ENCODE measurements around the gene TRIP12. TPM values are rescaled to one million over a fixed set of nuclear protein-coding genes. Genes with fewer than 3 reads are reported as not detected.

The TRIP12 gene
- total and polyA plus RNA-seq, 10 donors: 15.3 to 263 (median 189) TPM

- Histone ChIP-seq H3K4me3 (no peak overlapping the region), H3K4me1 (peaks cover 0 to 47% (median 4%) of the 10 kb centered on the region in 6 donors), H3K9me3 (no peaks in the 10 kb centered on the region), H3K36me3 (peaks cover 0 to 58% (median 33%) of the 10 kb centered on the region in 6 donors), H3K27ac (no peak overlapping the region), H3K27me3 (replicated peaks in 1 of 7) (no peaks in the 10 kb centered on the region)
- no peak for DNase-seq
- no peak for TF ChIP-seq CTCF (IDR thresholded peaks at IDR 0.05 in 8 of 11, conservative IDR thresholded peaks at IDR 0.05 in 3 of 11)
- no peak for TF ChIP-seq POLR2A (IDR thresholded peaks at IDR 0.05)
- no peak for TF ChIP-seq POLR2AphosphoS5 (IDR thresholded peaks at IDR 0.05)
- WGBS, 5 donors: 80 to 96% (median 89%) methylated on average over 6 of the region's 6 CpGs
- intact Hi-C loops (cut with DNase I; ENCODE audit: low total_unique reads): no loop called here
These were observed 42.4 kb downstream of the TRIP12 start for GRCh38 chr2:229879191-229879950.

GRCh38 chr2:229875549-229875948 is 46.3 kb downstream of the TRIP12 start:
- Histone ChIP-seq H3K4me1 (peaks cover 13 to 55% (median 25%) of the 10 kb centered on the region in 6 donors), H3K36me3 (peaks cover 0 to 65% (median 33%) of the 10 kb centered on the region in 6 donors), H3K27me3 (replicated peaks in 1 of 7) (no peaks in the 10 kb centered on the region), H3K4me3 (no peak overlapping the region), H3K9me3 (no peaks in the 10 kb centered on the region), H3K27ac (no peak overlapping the region)
- intact Hi-C loops (cut with DNase I; ENCODE audit: low total_unique reads): no loop called here
- no peak for DNase-seq
- TF ChIP-seq CTCF (IDR thresholded peaks at IDR 0.05 in 8 of 11, conservative IDR thresholded peaks at IDR 0.05 in 3 of 11) (no peak), POLR2AphosphoS5 (IDR thresholded peaks at IDR 0.05) (no peak), POLR2A (IDR thresholded peaks at IDR 0.05) (no peak)
- 83 to 99% (median 91%) methylated on average over 2 of the region's 2 CpGs for WGBS, 5 donors

- Histone ChIP-seq H3K27ac (no peak overlapping the region), H3K4me3 (no peak overlapping the region), H3K4me1 (peaks cover 13 to 56% (median 25%) of the 10 kb centered on the region in 6 donors), H3K9me3 (no peaks in the 10 kb centered on the region), H3K36me3 (peaks cover 0 to 65% (median 28%) of the 10 kb centered on the region in 6 donors), H3K27me3 (replicated peaks in 1 of 7) (no peaks in the 10 kb centered on the region)
- no peak for DNase-seq
- intact Hi-C loops (cut with DNase I; ENCODE audit: low total_unique reads): no loop called here
- TF ChIP-seq CTCF (IDR thresholded peaks at IDR 0.05 in 8 of 11, conservative IDR thresholded peaks at IDR 0.05 in 3 of 11) (no peak), POLR2AphosphoS5 (IDR thresholded peaks at IDR 0.05) (no peak), POLR2A (IDR thresholded peaks at IDR 0.05) (no peak)
- 90 to 98% (median 93%) methylated on average over 4 of the region's 4 CpGs for WGBS, 5 donors
These were observed 47.2 kb downstream of the TRIP12 start for GRCh38 chr2:229874647-229875046.

- 30 to 58% (median 43%) methylated on average over 1 of the region's 1 CpG for WGBS, 5 donors
- intact Hi-C loops (cut with DNase I; ENCODE audit: low total_unique reads): no loop called here
- Histone ChIP-seq H3K27ac (peak overlapping the region in 5 of 8 donors; percentile 6 to 26 (median 15)), H3K4me3 (no peak overlapping the region), H3K36me3 (peaks cover 0 to 64% (median 13%) of the 10 kb centered on the region in 6 donors), H3K4me1 (peaks cover 13 to 68% (median 26%) of the 10 kb centered on the region in 6 donors), H3K9me3 (no peaks in the 10 kb centered on the region), H3K27me3 (replicated peaks in 1 of 7) (no peaks in the 10 kb centered on the region)
- DNase-seq: no peak
- no peak for TF ChIP-seq POLR2AphosphoS5 (IDR thresholded peaks at IDR 0.05)
- TF ChIP-seq POLR2A (IDR thresholded peaks at IDR 0.05): no peak
- no peak for TF ChIP-seq CTCF (IDR thresholded peaks at IDR 0.05 in 8 of 11, conservative IDR thresholded peaks at IDR 0.05 in 3 of 11)
These were observed 48.7 kb downstream of the TRIP12 start for GRCh38 chr2:229873123-229873581.
